GM12878 (cell line): ENCODE measurements around the gene YY1. TPM values are rescaled to one million over a fixed set of nuclear protein-coding genes. Genes with fewer than 3 reads are reported as not detected.
A peak's percentile ranks its signal among the peaks of the same experiment; 100 is the strongest.

Source experiments
- ATF7 ChIP-seq: fragments of 450-650 bp; IDR thresholded peaks from 2 replicates; pipeline ENCODE4 v1.6.1; 2016; ENCODE audit warnings: low read depth, mild to moderate bottlenecking
- CBX3 ChIP-seq: fragments of 200-600 bp; sonication (generic); IDR thresholded peaks from 2 replicates; pipeline ENCODE4 v1.6.1; 2016; ENCODE audit warnings: low read depth, borderline replicate concordance
- CHD2 ChIP-seq: IDR thresholded peaks from 2 replicates; pipeline ENCODE4 v1.6.1; 2011; ENCODE audit warnings: low read depth, low read length, improper control_type of control experiment, borderline replicate concordance
- DPF2 ChIP-seq: fragments of 450-650 bp; IDR thresholded peaks from 2 replicates; pipeline ENCODE4 v1.6.1; 2017; ENCODE audit warnings: mild to moderate bottlenecking
- HCFC1 ChIP-seq: fragments of 150-350 bp; IDR thresholded peaks from 2 replicates; pipeline ENCODE4 v1.6.1; 2014; ENCODE audit warnings: low read length
- IKZF1 ChIP-seq: fragments of 450-650 bp; conservative IDR thresholded peaks from 2 replicates; pipeline ENCODE4 v1.6.1; 2017; ENCODE audit warnings: antibody characterized with exemption, mild to moderate bottlenecking
- KAT2A ChIP-seq: conservative IDR thresholded peaks from 2 replicates; pipeline ENCODE4 v1.6.1; 2011; ENCODE audit warnings: low read depth, low read length; ENCODE audit not compliant: control insufficient read depth
- KDM1A ChIP-seq: fragments of 200-600 bp; sonication (generic); IDR thresholded peaks from 2 replicates; pipeline ENCODE4 v1.6.1; 2016; ENCODE audit warnings: borderline replicate concordance
- MEF2A ChIP-seq: IDR thresholded peaks from 2 replicates; pipeline ENCODE4 v1.6.1; 2011; ENCODE audit warnings: low read depth, mild to moderate bottlenecking, low read length, moderate library complexity; ENCODE audit not compliant: insufficient read depth
- MTA2 ChIP-seq: fragments of 450-650 bp; IDR thresholded peaks from 2 replicates; pipeline ENCODE4 v1.6.1; 2016; ENCODE audit warnings: low read depth, mild to moderate bottlenecking, moderate library complexity
- MXI1 ChIP-seq: fragments of 150-350 bp; IDR thresholded peaks from 2 replicates; pipeline ENCODE4 v1.6.1; 2011; ENCODE audit warnings: low read depth, mild to moderate bottlenecking, inconsistent platforms, low read length, improper control_type of control experiment
- NFYA ChIP-seq: IDR thresholded peaks from 2 replicates; pipeline ENCODE4 v1.6.1; 2011; ENCODE audit warnings: low read depth, mild to moderate bottlenecking, low read length, improper control_type of control experiment, borderline replicate concordance
- NR2C1 ChIP-seq: fragments of 450-650 bp; IDR thresholded peaks from 2 replicates; pipeline ENCODE4 v1.6.1; 2017; ENCODE audit warnings: antibody characterized with exemption, mild to moderate bottlenecking, moderate library complexity
- NR2F1 ChIP-seq: fragments of 450-650 bp; conservative IDR thresholded peaks from 2 replicates; pipeline ENCODE4 v1.6.1; 2017; ENCODE audit warnings: mild to moderate bottlenecking
- PAX8 ChIP-seq: fragments of 450-650 bp; IDR thresholded peaks from 2 replicates; pipeline ENCODE4 v1.6.1; 2017; ENCODE audit warnings: mild to moderate bottlenecking, moderate library complexity
- RB1 ChIP-seq: fragments of 450-650 bp; formaldehyde crosslinking; IDR thresholded peaks from 2 replicates; pipeline ENCODE4 v1.6.1; 2017; ENCODE audit warnings: mild to moderate bottlenecking, borderline replicate concordance
- SMAD5 ChIP-seq: IDR thresholded peaks from 2 replicates; pipeline ENCODE4 v1.6.1; 2016; ENCODE audit warnings: antibody characterized with exemption, low read depth
- SUPT20H ChIP-seq: IDR thresholded peaks from 2 replicates; pipeline ENCODE4 v1.6.1; 2011; ENCODE audit warnings: low read depth, mild to moderate bottlenecking, low read length, moderate library complexity, borderline replicate concordance; ENCODE audit not compliant: control insufficient read depth
- TCF12 ChIP-seq: IDR thresholded peaks from 2 replicates; pipeline ENCODE4 v1.6.1; 2011; ENCODE audit warnings: low read depth, mild to moderate bottlenecking, low read length
- YY1 ChIP-seq: IDR thresholded peaks from 2 replicates; pipeline ENCODE4 v1.6.1; 2011; ENCODE audit warnings: low read depth, mild to moderate bottlenecking, low read length
- ZNF24 ChIP-seq: fragments of 450-650 bp; IDR thresholded peaks from 2 replicates; pipeline ENCODE4 v1.6.1; 2017; ENCODE audit warnings: antibody characterized with exemption, mild to moderate bottlenecking
- ZNF622 ChIP-seq: fragments of 450-650 bp; IDR thresholded peaks from 2 replicates; pipeline ENCODE4 v1.6.1; 2017; ENCODE audit warnings: mild to moderate bottlenecking, inconsistent platforms
- polyA plus RNA-seq, 11 experiments: library from polyadenylated mRNA; depleted of rRNA in 4 of 11; unstranded in 6 of 11; stranded (reverse) in 5 of 11; fragments of >200 nt; fragmentation: Nextera tagmentation in 4 of 11; fragmentation: Illumina TruSeq in 1 of 11; extraction: Ambion mirVana in 4 of 11; extraction: Trizol in 1 of 11; gene quantifications; 1 replicate in 1 of 11; 2 replicates in 10 of 11; pipeline versions ENCODE4 v1.2.1 to v1.2.3, GENCODE V29; 2011 to 2016; ENCODE audit warnings: inconsistent platforms in 2 of 11, missing spikeins in 2 of 11, low read depth in 1 of 11
- total RNA-seq, 4 experiments: library from RNA; depleted of rRNA in 3 of 4; stranded (reverse); fragments of >200 nt in 3 of 4; fragmentation: Illumina TruSeq in 1 of 4; extraction: Trizol in 1 of 4; gene quantifications; 2 replicates each; pipeline versions ENCODE4 v1.2.1 to v1.2.3, GENCODE V29; 2013 to 2021
- TF ChIP-seq, protein P1 (sequence below): fragments of 150-350 bp; IDR thresholded peaks from 2 replicates; pipeline ENCODE4 v1.6.1; 2014; ENCODE audit warnings: mild to moderate bottlenecking, low read depth, low read length
- TF ChIP-seq, protein P2 (sequence below): fragments of 450-650 bp; IDR thresholded peaks from 2 replicates; pipeline ENCODE4 v1.6.1; 2017; ENCODE audit warnings: mild to moderate bottlenecking, low read depth, inconsistent platforms; ENCODE audit not compliant: poor library complexity, severe bottlenecking

The YY1 gene
- total and polyA plus RNA-seq, 10 of the 15 experiments (the other 5 are each of a cell fraction or from before 2014, with no cell fraction given), result 23.7 to 74.0 (median 39.9) TPM

DNA sequence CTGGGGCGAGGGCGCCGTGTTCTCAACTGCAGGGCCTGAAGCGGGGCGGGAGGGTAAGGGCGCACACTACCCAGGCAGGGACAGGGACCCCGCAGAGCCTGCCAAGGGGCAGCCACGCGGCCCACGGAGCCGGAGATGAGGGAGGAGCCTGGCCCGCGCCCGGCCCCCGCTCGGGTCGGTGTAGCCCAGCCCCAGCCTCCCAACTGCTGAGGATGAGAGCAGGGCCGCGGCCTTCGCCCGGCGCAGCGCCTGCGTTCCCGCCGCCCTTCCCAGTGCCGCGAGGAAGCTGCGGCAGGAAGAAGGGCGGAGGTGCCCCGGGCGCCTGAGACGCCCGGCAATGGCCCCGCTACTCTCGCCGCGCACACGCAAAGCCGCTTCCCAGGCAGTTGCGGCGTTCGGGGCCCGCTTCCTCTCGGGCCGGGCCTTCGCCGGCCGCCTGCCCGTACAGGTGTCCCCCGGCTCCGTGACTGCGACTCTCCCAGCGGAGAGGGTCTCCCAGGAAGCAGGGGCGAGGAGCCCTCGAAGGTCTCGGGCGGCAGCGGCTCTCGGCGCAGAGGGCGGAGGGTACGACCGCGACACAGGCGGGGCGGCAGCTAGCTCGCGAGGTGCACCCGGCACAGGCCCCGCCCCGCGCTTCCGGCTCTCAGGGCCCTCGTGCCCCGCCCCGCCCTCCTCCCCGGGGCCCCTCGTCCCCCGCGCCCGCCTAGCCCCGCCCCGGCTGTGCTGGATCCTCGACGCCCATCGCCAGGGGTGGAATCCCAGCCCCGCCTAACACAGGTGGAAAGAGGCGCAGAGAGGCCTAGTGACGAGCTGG is 24.8 kb upstream of the YY1 start (continued):
- no peak for TF ChIP-seq SUPT20H
- no peak for TF ChIP-seq ZNF24
- no peak for TF ChIP-seq KAT2A
- 0 out of 2 replicates have a peak, but pooled peaks have one; percentile 8 for TF ChIP-seq NR2C1
- 0 out of 2 replicates have a peak, but pooled peaks have one; percentile 6 for TF ChIP-seq TCF12
- peak; percentile 90 for TF ChIP-seq IKZF1
- no peak for TF ChIP-seq PAX8
- TF ChIP-seq SMAD5, result peak; percentile 71; the same call in 1 of the 2 replicates
- TF ChIP-seq YY1, result peak; percentile 58; the same call in 1 of the 2 replicates
- TF ChIP-seq, protein P1, sequence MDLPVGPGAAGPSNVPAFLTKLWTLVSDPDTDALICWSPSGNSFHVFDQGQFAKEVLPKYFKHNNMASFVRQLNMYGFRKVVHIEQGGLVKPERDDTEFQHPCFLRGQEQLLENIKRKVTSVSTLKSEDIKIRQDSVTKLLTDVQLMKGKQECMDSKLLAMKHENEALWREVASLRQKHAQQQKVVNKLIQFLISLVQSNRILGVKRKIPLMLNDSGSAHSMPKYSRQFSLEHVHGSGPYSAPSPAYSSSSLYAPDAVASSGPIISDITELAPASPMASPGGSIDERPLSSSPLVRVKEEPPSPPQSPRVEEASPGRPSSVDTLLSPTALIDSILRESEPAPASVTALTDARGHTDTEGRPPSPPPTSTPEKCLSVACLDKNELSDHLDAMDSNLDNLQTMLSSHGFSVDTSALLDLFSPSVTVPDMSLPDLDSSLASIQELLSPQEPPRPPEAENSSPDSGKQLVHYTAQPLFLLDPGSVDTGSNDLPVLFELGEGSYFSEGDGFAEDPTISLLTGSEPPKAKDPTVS, result no peak
- no peak; the same call in 1 of the 2 replicates for TF ChIP-seq RB1
- TF ChIP-seq KDM1A, result no peak
- TF ChIP-seq ATF7, result no peak
- no peak; the same call in 1 of the 2 replicates for TF ChIP-seq HCFC1
- no peak; the same call in none of the 2 replicates for TF ChIP-seq DPF2
- TF ChIP-seq MTA2, result no peak
- TF ChIP-seq MEF2A, result no peak
- no peak for TF ChIP-seq CBX3
- no peak for TF ChIP-seq ZNF622
- peak; percentile 82 for TF ChIP-seq NR2F1
- TF ChIP-seq MXI1, result no peak; the same call in 1 of the 2 replicates
- TF ChIP-seq, protein P2, sequence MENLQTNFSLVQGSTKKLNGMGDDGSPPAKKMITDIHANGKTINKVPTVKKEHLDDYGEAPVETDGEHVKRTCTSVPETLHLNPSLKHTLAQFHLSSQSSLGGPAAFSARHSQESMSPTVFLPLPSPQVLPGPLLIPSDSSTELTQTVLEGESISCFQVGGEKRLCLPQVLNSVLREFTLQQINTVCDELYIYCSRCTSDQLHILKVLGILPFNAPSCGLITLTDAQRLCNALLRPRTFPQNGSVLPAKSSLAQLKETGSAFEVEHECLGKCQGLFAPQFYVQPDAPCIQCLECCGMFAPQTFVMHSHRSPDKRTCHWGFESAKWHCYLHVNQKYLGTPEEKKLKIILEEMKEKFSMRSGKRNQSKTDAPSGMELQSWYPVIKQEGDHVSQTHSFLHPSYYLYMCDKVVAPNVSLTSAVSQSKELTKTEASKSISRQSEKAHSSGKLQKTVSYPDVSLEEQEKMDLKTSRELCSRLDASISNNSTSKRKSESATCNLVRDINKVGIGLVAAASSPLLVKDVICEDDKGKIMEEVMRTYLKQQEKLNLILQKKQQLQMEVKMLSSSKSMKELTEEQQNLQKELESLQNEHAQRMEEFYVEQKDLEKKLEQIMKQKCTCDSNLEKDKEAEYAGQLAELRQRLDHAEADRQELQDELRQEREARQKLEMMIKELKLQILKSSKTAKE, result no peak
- 0 out of 2 replicates have a peak, but pooled peaks have one; percentile 19 for TF ChIP-seq CHD2
- TF ChIP-seq NFYA, result no peak
